Measurements from ENCODE around the gene ZBTB40.

- no peak for TF ChIP-seq ZNF274 (IDR thresholded peaks at IDR 0.05; ENCODE audit: low read length)
- TF ChIP-seq ZNF274 (tag by site-specific recombination; IDR thresholded peaks at IDR 0.05; ENCODE audit: borderline replicate concordance) = no peak
- no peak for TF ChIP-seq REST (tag by site-specific recombination; IDR thresholded peaks at IDR 0.05)
- no peak for TF ChIP-seq PRDM4 (tag by site-specific recombination; IDR thresholded peaks at IDR 0.05)
Measured at GRCh38 chr1:22536506-22536905, 84.9 kb downstream of the ZBTB40 start.
